ENCODE measurements around the gene FMO3.

GRCh38 chr1:171160211-171160610 is 69.5 kb downstream of the FMO3 start:
- TF ChIP-seq EZH2phosphoT487 (IDR thresholded peaks at IDR 0.05; ENCODE audit: borderline replicate concordance, low read length) = no peak
- TF ChIP-seq CTCF (IDR thresholded peaks at IDR 0.05; ENCODE audit: low read depth, low read length, poor library complexity, severe bottlenecking) = no peak
